GM21619 (cell line): ENCODE measurements around the gene TMEM135.

Experiments used
- ATAC-seq: cut with Tn5 transposase; IDR thresholded peaks from one replicate; pipeline ENCODE4 v1.9.1; 2021; ENCODE audit not compliant: unreplicated experiment

The TMEM135 gene

GRCh38 chr11:87190071-87190470 lies 152.3 kb downstream of the TMEM135 start:
- no peak for ATAC-seq

- no peak for ATAC-seq
Measured at GRCh38 chr11:87193756-87194470, 156.2 kb downstream of the TMEM135 start.

DNA sequence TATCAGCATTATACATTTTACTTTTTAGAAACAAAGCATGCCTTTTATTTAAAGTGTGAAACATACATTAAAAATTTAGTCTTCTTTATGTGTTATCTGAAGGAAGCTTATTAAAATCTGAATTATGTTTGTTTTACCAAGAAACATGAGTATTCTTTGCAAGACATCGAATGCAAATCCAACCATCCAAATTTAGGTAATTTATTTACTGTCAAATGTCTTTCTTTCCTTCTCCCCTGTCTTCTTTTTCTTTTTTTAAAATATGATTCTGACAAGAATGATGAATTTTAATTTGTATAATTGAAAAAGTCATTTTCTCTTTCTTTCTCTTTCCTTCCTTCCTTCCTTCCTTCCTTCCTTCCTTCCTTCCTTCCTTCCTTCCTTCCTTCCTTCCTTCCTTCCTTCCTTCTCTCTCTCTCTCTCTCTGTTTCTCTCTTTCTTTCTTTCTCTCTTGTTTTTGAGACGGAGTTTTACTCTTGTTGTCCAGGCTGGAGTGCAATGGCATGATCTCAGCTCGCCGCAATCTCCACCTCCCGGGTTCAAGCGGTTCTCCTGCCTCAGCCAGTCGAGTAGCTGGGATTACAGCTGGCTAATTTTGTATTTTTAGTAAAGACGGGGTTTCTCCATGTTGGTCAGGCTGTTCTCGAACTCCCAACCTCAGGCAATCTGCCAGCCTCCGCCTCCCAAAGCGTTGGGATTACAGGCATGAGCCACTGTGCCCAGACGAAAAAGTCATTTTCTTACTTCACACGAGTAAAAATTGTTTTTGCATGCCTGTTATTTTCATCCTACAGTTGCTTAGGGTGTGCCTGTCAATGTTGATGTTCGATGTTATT lies 157.5 kb downstream of the TMEM135 start:
- no peak for ATAC-seq

GRCh38 chr11:87198266-87198881 lies 160.6 kb downstream of the TMEM135 start:
- no peak for ATAC-seq

DNA sequence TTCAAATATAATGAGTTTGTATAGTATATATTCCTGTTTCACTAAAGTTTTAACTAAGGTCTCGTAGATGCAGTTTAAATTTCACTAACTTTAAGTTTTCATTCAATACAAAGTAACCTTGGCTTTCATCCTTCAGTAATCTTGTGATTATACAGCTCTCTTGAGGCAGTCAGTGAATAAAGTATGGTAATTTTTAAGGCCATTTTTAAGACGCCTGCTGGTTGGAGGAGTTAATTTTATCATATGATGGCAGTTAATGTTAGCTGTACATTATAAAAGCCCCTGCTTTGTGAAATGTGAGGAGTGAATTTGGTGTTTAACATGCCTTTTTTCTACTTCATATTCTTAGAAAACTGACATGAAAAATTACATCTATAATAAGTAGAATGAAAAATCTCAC lies 163.6 kb downstream of the TMEM135 start:
- ATAC-seq, result no peak

- ATAC-seq, result no peak
Measured at GRCh38 chr11:87203907-87204602, 166.3 kb downstream of the TMEM135 start.

- no peak for ATAC-seq
Measured at GRCh38 chr11:87212891-87213290, 175.2 kb downstream of the TMEM135 start.

DNA sequence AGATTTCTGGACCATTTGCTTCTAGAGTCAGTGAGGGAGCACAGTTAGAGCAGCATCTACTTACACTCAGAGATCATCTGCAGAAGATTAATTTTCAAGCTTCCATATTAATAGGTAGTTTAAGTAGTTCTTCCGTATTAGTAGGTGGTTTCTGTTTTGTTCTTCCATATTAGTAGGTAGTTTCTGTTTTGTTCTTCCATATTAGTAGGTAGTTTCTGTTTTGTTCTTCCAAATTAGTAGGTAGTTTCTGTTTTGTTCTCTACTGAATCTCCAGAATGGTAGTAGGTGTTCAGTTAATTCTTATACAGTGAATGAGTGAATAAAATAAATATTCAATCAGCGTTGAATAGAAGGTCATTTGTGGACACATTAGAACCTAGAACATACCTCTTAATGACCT lies 175.7 kb downstream of the TMEM135 start:
- ATAC-seq, result peak; percentile 82

DNA sequence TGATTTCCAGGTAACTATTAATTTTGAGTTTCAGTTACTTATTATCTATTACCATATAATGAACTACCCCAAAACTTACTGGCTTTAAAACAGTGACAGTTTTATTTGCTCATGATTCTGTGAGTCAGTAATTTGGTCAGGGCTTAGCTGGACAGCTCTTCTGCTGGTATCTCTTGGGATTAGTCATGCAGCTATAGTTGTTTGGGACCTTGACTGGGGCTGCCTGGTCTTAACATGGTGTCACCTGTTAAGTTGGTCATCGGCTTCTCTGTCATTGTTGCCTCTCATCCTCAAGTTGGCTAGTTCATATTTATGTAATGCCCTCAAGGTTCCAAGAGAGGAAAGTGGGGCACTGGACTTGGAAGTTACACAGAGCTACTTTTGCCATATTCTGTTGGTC lies 177.5 kb downstream of the TMEM135 start:
- ATAC-seq, result no peak

- ATAC-seq, result no peak
Measured at GRCh38 chr11:87219266-87219665, 181.5 kb downstream of the TMEM135 start.

GRCh38 chr11:87223816-87224215 lies 186.1 kb downstream of the TMEM135 start:
- no peak for ATAC-seq

- no peak for ATAC-seq
Measured at GRCh38 chr11:87224486-87224885, 186.8 kb downstream of the TMEM135 start.

DNA sequence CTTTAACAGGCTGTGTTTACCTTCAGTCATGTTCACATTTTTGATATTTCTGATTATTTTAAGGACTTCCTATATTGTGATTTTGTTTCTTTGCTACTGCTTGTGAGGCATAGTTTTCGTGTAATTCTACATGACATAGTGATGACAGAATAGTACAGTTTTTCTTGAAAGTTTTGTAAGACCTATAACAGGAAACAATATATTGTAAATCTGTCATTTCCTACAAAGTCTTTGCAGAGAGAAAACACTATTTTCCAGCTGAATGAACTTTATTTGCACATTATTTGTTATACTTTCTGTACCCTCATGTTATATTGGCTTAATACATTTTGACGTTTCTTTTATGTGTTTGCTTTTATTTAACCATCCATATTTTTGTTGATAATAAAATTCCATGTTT lies 191.1 kb downstream of the TMEM135 start:
- no peak for ATAC-seq

DNA sequence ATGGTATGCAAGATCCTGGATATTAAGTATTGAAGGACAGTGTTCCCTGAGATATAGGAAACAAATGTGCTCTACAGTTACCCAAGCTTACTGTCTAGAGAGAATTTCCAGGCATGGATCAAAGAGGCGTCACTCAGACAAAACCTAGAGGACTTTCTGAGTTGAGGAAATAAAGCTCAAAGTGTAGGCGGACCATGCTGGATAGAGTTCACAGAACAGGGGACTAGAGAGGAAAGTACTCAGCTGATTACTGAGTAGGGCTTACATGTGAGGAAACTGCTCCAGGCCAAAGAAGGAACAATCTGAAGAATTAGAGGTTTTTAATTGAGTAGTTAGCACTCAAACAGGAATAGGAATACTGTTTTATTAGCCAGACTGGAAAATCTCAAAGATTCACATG lies 193.3 kb downstream of the TMEM135 start:
- no peak for ATAC-seq

- ATAC-seq, result no peak
Measured at GRCh38 chr11:87232320-87232719, 194.6 kb downstream of the TMEM135 start.

- ATAC-seq, result no peak
Measured at GRCh38 chr11:87235366-87235765, 197.6 kb downstream of the TMEM135 start.

DNA sequence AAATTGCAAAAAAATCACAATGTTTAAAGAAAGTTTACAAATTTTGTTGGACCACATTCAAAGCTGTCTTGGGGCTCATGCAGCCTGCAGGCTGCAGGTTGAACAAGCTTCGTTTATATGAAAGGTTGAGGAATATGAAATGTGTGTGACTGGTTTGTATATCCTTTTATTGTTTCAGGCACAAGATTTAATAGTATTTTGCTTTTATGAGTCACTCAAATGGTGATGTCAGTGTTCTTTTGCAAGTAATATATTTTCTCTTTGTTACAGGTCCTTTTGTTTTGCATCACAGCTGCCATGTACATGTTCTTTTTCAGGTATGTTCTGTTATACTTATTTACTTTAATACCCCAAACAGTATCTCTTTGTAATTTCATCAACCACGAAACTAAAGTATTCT lies 198.6 kb downstream of the TMEM135 start:
- ATAC-seq, result no peak

DNA sequence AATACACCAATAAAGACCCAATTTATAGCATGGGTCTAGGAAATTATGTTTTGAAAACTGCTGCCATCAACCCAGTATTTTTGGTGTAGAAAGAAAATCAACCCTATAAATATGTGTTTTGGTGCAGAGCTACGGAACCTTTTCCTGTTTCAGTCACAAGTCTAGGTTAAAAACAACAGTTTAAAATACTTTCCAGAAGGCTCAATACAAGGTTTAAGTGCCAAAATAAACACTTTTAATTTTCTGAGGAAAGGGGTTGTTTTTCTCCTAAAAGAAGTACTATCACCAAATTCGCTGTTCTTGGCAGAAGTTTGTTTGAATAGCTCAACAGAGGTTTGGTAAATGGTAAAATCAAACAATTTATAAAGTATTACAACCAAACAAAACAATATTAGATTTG lies 201.3 kb downstream of the TMEM135 start:
- no peak for ATAC-seq

DNA sequence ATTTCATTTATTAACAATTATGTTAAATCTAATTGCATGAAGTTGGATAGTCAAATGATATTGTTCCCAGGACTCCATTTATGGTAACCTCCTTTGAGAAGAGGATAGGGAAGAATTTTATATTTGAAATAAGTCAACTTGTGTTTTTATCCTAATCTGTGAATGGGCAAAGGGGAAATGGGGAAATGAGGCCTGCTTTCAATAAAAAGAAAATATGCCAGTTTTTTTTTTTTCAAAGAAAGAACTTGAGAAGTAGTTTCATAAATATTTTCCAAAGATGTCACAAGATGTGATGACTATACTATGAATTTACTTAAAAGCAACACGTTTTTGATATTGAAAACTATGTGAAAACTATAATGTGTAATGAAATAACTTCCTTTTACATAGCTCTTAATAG lies 201.8 kb downstream of the TMEM135 start:
- ATAC-seq, result no peak

GRCh38 chr11:87251560-87251959 lies 213.8 kb downstream of the TMEM135 start:
- no peak for ATAC-seq

- ATAC-seq, result no peak
Measured at GRCh38 chr11:87252869-87253268, 215.1 kb downstream of the TMEM135 start.
